HepG2 (cell line): ENCODE measurements around the gene DNAJB11. TPM values are rescaled to one million over a fixed set of nuclear protein-coding genes. Genes with fewer than 3 reads are reported as not detected.

ENCODE experiments used
- BRF2 ChIP-seq: sonication (generic); formaldehyde crosslinking; IDR thresholded peaks from 2 replicates; pipeline ENCODE4 v1.8.1; 2022; ENCODE audit warnings: mild to moderate bottlenecking, missing genetic modification reagents
- CBFB ChIP-seq: sonication (generic); formaldehyde crosslinking; IDR thresholded peaks from 2 replicates; pipeline ENCODE4 v1.4.0; 2020; ENCODE audit warnings: missing genetic modification reagents
- DZIP1 ChIP-seq: sonication (generic); formaldehyde crosslinking; IDR thresholded peaks from 2 replicates; pipeline ENCODE4 v1.5.0; 2020; ENCODE audit warnings: mild to moderate bottlenecking, missing genetic modification reagents
- ELK4 ChIP-seq: sonication (generic); formaldehyde crosslinking; IDR thresholded peaks from 2 replicates; pipeline ENCODE4 v1.9.0; 2021; ENCODE audit warnings: missing genetic modification reagents, borderline replicate concordance
- HNRNPH1 ChIP-seq: fragments of 200-400 bp; formaldehyde crosslinking; optimal IDR thresholded peaks from 2 replicates; pipeline ENCODE3; 2017; ENCODE audit warnings: mild to moderate bottlenecking, low read depth, low read length
- HNRNPLL ChIP-seq: fragments of 200-400 bp; formaldehyde crosslinking; IDR thresholded peaks from 2 replicates; pipeline ENCODE4 v1.6.1; 2017; ENCODE audit warnings: mild to moderate bottlenecking, low read depth, low read length; ENCODE audit not compliant: poor library complexity, severe bottlenecking
- MEF2D ChIP-seq: sonication (generic); formaldehyde crosslinking; IDR thresholded peaks from 2 replicates; pipeline ENCODE4 v1.5.1; 2020; ENCODE audit warnings: mild to moderate bottlenecking, missing genetic modification reagents
- MEIS2 ChIP-seq: sonication (generic); formaldehyde crosslinking; IDR thresholded peaks from 2 replicates; pipeline ENCODE4 v1.9.0; 2021; ENCODE audit warnings: mild to moderate bottlenecking, missing genetic modification reagents
- MIER2 ChIP-seq: IDR thresholded peaks from 2 replicates; pipeline ENCODE4 v1.6.1; 2016; ENCODE audit warnings: missing biosample characterization, missing genetic modification reagents
- NFIB ChIP-seq: sonication (generic); formaldehyde crosslinking; IDR thresholded peaks from 2 replicates; pipeline ENCODE4 v1.9.0; 2021; ENCODE audit warnings: missing genetic modification reagents, mild to moderate bottlenecking, borderline replicate concordance
- NONO ChIP-seq, 2 experiments: fragments of 450-650 bp in 1 of 2; sonication (generic) in 1 of 2; formaldehyde crosslinking in 1 of 2; IDR thresholded peaks in 1 of 2; conservative IDR thresholded peaks in 1 of 2; 2 replicates each; pipeline versions ENCODE4 v1.6.1 to v1.8.0; 2017 to 2022; ENCODE audit warnings: mild to moderate bottlenecking in 1 of 2, missing genetic modification reagents in 1 of 2, moderate library complexity in 1 of 2
- PAF1 ChIP-seq: IDR thresholded peaks from 2 replicates; pipeline ENCODE4 v1.6.1; 2016; ENCODE audit warnings: missing genetic modification reagents, missing compliant biosample characterization
- PAXIP1 ChIP-seq: sonication (generic); formaldehyde crosslinking; conservative IDR thresholded peaks from 2 replicates; pipeline ENCODE4 v1.4.0; 2020; ENCODE audit warnings: mild to moderate bottlenecking, missing genetic modification reagents, moderate library complexity
- PCBP1 ChIP-seq: fragments of 200-400 bp; formaldehyde crosslinking; IDR thresholded peaks from 2 replicates; pipeline ENCODE4 v1.6.1; 2017; ENCODE audit warnings: mild to moderate bottlenecking, low read depth, low read length, borderline replicate concordance
- SOX6 ChIP-seq, 2 experiments: fragments of 450-650 bp in 1 of 2; sonication (generic) in 1 of 2; formaldehyde crosslinking in 1 of 2; IDR thresholded peaks; 2 replicates each; pipeline versions ENCODE4 v1.4.0 to v1.6.1; 2017 to 2020; ENCODE audit warnings: antibody characterized with exemption in 1 of 2, mild to moderate bottlenecking in 1 of 2, missing genetic modification reagents in 1 of 2
- TP53 ChIP-seq: sonication (generic); formaldehyde crosslinking; conservative IDR thresholded peaks from 2 replicates; pipeline ENCODE4 v1.4.0; 2020; ENCODE audit warnings: missing genetic modification reagents
- U2AF1 ChIP-seq: fragments of 200-400 bp; formaldehyde crosslinking; optimal IDR thresholded peaks from 2 replicates; pipeline ENCODE3; 2017; ENCODE audit warnings: mild to moderate bottlenecking, low read depth, low read length
- ZNF772 ChIP-seq: sonication (generic); formaldehyde crosslinking; IDR thresholded peaks from 2 replicates; pipeline ENCODE4 v1.5.0; 2020; ENCODE audit warnings: mild to moderate bottlenecking, missing genetic modification reagents
- ZSCAN22 ChIP-seq: sonication (generic); formaldehyde crosslinking; IDR thresholded peaks from 2 replicates; pipeline ENCODE4 v1.4.0; 2020; ENCODE audit warnings: mild to moderate bottlenecking, missing genetic modification reagents
- polyA plus RNA-seq, 8 experiments: library from polyadenylated mRNA; depleted of rRNA in 3 of 8; stranded (reverse) in 7 of 8; unstranded in 1 of 8; fragments of >200 nt; fragmentation: Illumina TruSeq in 4 of 8; extraction: Trizol in 4 of 8; gene quantifications; 2 replicates each; pipeline versions ENCODE4 v1.2.1 to v1.2.3, GENCODE V29; 2011 to 2016; ENCODE audit warnings: low read depth in 4 of 8, missing spikeins in 1 of 8, mixed read lengths in 1 of 8; ENCODE audit not compliant: insufficient read depth in 1 of 8
- total RNA-seq, 5 experiments: library from RNA; depleted of rRNA; stranded (reverse); fragments of >200 nt; fragmentation: Illumina TruSeq; extraction: Trizol; gene quantifications; 2 replicates each; pipeline ENCODE4 v1.2.3, GENCODE V29; 2016; ENCODE audit warnings: low read depth in 1 of 5

The DNAJB11 gene
- total and polyA plus RNA-seq, 2 of the 13 experiments (the other 11 are each of a cell fraction or from before 2014, with no cell fraction given): 41.0 to 132 TPM

- TF ChIP-seq DZIP1 (CRISPR knock-in tag) (peak; percentile 65; the same call in 1 of the 2 replicates), PAF1 (CRISPR knock-in tag) (peak; percentile 97), BRF2 (CRISPR knock-in tag) (peak; percentile 88), HNRNPH1 (peak; percentile 79), ELK4 (peak; percentile 88; the same call in 1 of the 2 replicates), U2AF1 (peak; percentile 71), MEF2D (peak; percentile 70), ZSCAN22 (no peak), NONO (IDR thresholded peaks at IDR 0.05) (no peak), NONO (CRISPR knock-in tag; conservative IDR thresholded peaks at IDR 0.05) (peak; percentile 73), PAXIP1 (CRISPR knock-in tag) (0 out of 2 replicates have a peak, but pooled peaks have one; percentile 5), PCBP1 (peak; percentile 49; the same call in 1 of the 2 replicates), MEIS2 (CRISPR knock-in tag) (peak; percentile 81; the same call in 1 of the 2 replicates), CBFB (CRISPR knock-in tag) (0 out of 2 replicates have a peak, but pooled peaks have one; percentile 11), HNRNPLL (peak; percentile 46), NFIB (no peak), MIER2 (CRISPR knock-in tag) (no peak), TP53 (CRISPR knock-in tag) (no peak; the same call in 1 of the 2 replicates), SOX6 (IDR thresholded peaks at IDR 0.05) (no peak), SOX6 (CRISPR knock-in tag; IDR thresholded peaks at IDR 0.05) (peak; percentile 46), ZNF772 (0 out of 2 replicates have a peak, but pooled peaks have one; percentile 49)
These were observed 49.9 kb downstream of the DNAJB11 start (continued) for GRCh38 chr3:186620213-186621092.
